ENCODE data around the gene PAK3.

Gene PAK3

GRCh38 chrX:111265486-111265885 lies 169.5 kb downstream of the PAK3 start:
- DNase-seq (ENCODE audit: low read depth): no peak
- TF ChIP-seq, protein P1, sequence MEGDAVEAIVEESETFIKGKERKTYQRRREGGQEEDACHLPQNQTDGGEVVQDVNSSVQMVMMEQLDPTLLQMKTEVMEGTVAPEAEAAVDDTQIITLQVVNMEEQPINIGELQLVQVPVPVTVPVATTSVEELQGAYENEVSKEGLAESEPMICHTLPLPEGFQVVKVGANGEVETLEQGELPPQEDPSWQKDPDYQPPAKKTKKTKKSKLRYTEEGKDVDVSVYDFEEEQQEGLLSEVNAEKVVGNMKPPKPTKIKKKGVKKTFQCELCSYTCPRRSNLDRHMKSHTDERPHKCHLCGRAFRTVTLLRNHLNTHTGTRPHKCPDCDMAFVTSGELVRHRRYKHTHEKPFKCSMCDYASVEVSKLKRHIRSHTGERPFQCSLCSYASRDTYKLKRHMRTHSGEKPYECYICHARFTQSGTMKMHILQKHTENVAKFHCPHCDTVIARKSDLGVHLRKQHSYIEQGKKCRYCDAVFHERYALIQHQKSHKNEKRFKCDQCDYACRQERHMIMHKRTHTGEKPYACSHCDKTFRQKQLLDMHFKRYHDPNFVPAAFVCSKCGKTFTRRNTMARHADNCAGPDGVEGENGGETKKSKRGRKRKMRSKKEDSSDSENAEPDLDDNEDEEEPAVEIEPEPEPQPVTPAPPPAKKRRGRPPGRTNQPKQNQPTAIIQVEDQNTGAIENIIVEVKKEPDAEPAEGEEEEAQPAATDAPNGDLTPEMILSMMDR (conservative IDR thresholded peaks at IDR 0.05; ENCODE audit: low read length): no peak
- H3K4me3 ChIP-seq (ENCODE audit: low read length): no peak overlapping the region

DNA sequence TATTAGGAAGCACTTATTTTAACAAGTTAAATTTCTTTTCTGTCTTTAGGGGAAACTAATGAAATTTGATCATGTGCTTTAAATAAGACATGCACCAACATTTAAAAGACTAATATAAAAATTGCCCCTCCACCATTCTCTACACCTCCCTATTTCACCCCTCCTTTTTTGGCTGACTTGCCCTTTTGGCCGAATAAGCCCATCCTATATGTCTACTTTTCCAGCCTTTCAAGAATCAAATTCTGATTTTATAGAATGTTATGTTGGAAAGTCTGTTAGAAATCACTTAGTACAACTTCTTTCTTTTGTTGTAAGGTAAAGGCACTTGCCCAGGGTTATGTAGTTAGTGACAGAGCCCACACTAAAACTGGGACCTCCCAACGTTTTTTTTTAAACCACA lies 172.5 kb downstream of the PAK3 start:
- DNase-seq (ENCODE audit: low read depth): no peak
- TF ChIP-seq, protein P1 (conservative IDR thresholded peaks at IDR 0.05; ENCODE audit: low read length): no peak

GRCh38 chrX:111270339-111270738 lies 174.3 kb downstream of the PAK3 start, which contains the start of gene CAPN6:
CAPN6 (minus strand) TSS chrX:111270483; CDS start chrX:111263936, 6,547 bp downstream.
- TF ChIP-seq, protein P1 (conservative IDR thresholded peaks at IDR 0.05; ENCODE audit: low read length): no peak
- H3K4me3 ChIP-seq (ENCODE audit: low read length): no peak within 1 kb of the TSS
- DNase-seq (ENCODE audit: low read depth): peak; percentile 20

More for the DNA sequence above, 172.5 kb downstream of the PAK3 start:
- H3K4me3 ChIP-seq (ENCODE audit: low read length): no peak overlapping the region

Measured in AG10803 (cell line).